GM12801 (cell line): Measurements from ENCODE around the gene RTN3.

Experiments used
- CTCF ChIP-seq: IDR thresholded peaks from one replicate; pipeline ENCODE4 v1.5.1; 2011; ENCODE audit warnings: control low read depth; ENCODE audit not compliant: insufficient read length; ENCODE audit errors: extremely low read depth

RTN3 gene

GRCh38 chr11:63791495-63792167 lies 110.3 kb downstream of the RTN3 start:
- no peak for TF ChIP-seq CTCF

GRCh38 chr11:63793161-63793560 lies 111.9 kb downstream of the RTN3 start:
- TF ChIP-seq CTCF, result no peak

GRCh38 chr11:63795066-63795465 lies 113.8 kb downstream of the RTN3 start:
- TF ChIP-seq CTCF, result no peak

GRCh38 chr11:63800921-63801320 lies 119.6 kb downstream of the RTN3 start:
- TF ChIP-seq CTCF, result no peak

GRCh38 chr11:63802637-63803414 lies 121.5 kb downstream of the RTN3 start:
- TF ChIP-seq CTCF, result no peak

GRCh38 chr11:63804259-63804658 lies 123.0 kb downstream of the RTN3 start:
- no peak for TF ChIP-seq CTCF

- no peak for TF ChIP-seq CTCF
Measured at GRCh38 chr11:63805844-63806415, 124.6 kb downstream of the RTN3 start.
